ENCODE measurements around the gene RPGRIP1L.
"Not testable (repeated sequence)": the region's sequence is repeated elsewhere in the genome, so short reads cannot be mapped to it uniquely, and the experiment has no call there.

The RPGRIP1L gene

DNA sequence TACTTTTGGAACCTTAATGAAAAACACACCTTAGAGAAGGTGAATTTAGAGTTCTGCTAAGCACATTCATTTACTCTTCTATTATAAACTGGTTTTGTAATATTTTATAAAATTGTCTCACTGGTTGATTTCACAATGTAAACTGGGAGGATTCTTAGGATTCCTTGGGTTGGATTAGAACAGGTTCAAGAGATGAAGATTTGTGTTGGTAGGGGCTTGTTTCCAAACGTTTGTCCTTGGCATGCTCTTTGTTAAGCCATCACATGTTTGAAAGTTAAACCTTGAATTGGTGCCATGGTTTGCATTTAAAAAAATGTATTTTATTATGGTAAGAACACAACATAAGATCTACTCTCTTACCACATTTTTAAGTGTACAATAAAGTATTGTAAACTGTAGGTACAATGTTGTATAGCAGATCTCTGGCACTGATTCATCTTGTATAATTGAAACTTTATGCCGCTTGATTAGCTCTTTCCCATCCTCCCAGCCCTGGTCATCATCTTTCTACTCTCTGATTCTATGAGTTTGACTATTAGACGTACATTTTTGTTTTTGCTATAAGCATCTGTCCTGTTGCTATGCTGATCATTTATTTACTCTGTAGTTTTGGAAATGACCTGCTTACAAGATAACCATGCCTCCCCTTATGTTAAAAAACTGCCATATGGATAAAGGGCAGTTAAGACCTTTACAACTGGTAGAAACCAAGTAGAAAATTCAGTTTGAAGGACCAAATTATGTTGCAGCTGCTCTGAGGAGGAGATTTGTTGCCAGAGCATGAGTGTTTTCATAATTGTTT is 9.9 kb upstream of the RPGRIP1L start:
- TF ChIP-seq, protein P1, sequence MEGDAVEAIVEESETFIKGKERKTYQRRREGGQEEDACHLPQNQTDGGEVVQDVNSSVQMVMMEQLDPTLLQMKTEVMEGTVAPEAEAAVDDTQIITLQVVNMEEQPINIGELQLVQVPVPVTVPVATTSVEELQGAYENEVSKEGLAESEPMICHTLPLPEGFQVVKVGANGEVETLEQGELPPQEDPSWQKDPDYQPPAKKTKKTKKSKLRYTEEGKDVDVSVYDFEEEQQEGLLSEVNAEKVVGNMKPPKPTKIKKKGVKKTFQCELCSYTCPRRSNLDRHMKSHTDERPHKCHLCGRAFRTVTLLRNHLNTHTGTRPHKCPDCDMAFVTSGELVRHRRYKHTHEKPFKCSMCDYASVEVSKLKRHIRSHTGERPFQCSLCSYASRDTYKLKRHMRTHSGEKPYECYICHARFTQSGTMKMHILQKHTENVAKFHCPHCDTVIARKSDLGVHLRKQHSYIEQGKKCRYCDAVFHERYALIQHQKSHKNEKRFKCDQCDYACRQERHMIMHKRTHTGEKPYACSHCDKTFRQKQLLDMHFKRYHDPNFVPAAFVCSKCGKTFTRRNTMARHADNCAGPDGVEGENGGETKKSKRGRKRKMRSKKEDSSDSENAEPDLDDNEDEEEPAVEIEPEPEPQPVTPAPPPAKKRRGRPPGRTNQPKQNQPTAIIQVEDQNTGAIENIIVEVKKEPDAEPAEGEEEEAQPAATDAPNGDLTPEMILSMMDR (IDR thresholded peaks at IDR 0.05; ENCODE audit: borderline replicate concordance, insufficient read depth, low read depth, low read length) = no peak
- H3K4me3 ChIP-seq (ENCODE audit: low read depth, low read length) = no peak overlapping the region

DNA sequence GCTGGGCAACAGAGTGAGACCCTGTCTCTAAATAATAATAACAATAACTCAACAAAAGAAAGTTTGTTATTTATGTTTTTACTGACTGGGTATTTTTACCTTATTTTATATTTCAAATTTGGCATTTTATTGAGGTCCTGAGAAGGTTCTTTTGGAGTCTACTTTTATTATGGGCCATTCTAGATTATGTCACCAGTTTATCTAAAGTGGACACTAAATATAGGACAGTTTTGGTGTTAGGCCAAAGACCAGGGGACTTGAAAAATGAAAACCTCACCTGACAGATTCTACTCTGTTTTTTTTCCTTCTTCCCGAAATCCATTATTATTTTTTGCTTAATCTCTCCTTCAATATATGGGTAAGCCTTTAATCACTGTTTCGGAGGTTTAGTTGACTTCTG is 8.4 kb upstream of the RPGRIP1L start:
- TF ChIP-seq, protein P1 (IDR thresholded peaks at IDR 0.05; ENCODE audit: borderline replicate concordance, insufficient read depth, low read depth, low read length) = no peak
- H3K4me3 ChIP-seq (ENCODE audit: low read depth, low read length) = no peak overlapping the region

DNA sequence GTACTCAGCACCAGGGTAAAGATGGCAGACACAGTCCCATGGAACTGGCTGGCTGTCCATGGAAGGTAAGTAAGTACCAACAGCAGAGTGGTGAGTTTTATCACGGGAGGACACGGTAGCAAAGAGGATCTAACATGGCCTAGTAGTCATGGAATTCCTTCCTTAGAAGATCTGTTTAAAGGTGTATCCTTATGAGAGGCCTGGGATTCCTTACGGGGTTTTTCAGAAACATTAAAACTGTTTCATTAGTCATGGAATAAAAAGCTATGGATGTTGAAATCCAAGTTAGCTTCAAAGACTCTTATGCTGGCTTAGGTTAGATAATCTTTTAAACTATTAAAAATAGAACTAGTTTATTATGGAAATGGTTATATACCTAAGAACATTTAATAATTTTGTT is 7.7 kb upstream of the RPGRIP1L start:
- TF ChIP-seq, protein P1 (IDR thresholded peaks at IDR 0.05; ENCODE audit: borderline replicate concordance, insufficient read depth, low read depth, low read length) = no peak
- H3K4me3 ChIP-seq (ENCODE audit: low read depth, low read length) = no peak overlapping the region

DNA sequence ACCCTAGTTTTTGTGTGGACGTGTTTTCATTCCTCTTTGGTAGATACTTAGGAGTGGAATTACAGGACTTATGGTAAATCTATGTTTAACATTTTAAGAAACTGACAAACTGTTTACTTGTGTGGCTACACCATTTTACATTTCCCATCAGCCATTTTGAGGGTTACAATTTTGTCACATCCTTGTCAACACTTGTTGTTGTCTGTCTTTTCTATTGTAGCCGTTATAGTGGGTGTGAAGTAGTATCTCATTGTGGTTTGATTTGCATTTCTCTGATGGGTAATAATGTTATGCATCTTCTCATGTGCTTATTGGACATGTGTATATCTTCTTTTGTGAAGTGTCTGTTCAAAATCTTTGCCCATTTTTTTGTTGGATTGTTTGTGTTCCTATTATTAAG is 4.8 kb upstream of the RPGRIP1L start:
- no peak overlapping the region for H3K4me3 ChIP-seq (ENCODE audit: low read depth, low read length)
- TF ChIP-seq, protein P1 (IDR thresholded peaks at IDR 0.05; ENCODE audit: borderline replicate concordance, insufficient read depth, low read depth, low read length) = no peak

DNA sequence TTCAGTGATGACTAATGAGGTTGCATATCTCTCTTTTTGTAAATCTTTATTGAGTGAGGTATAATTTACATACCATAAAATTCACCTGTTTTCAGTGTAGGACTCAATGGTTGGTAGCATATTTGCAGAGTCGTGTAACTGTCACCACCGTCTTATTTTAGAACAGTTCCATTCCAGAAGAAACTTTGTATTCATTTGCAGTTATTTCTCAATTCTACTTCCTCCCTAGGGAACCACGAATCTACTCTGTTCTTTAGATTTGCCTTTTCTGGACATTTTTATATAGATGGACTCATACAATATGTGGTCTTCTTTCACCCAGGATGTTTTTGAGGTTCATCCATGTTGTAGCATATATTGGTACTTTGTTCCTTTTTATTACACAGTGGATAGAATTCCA is 4.0 kb upstream of the RPGRIP1L start:
- H3K4me3 ChIP-seq (ENCODE audit: low read depth, low read length) = no peak overlapping the region
- TF ChIP-seq, protein P1 (IDR thresholded peaks at IDR 0.05; ENCODE audit: borderline replicate concordance, insufficient read depth, low read depth, low read length) = no peak

DNA sequence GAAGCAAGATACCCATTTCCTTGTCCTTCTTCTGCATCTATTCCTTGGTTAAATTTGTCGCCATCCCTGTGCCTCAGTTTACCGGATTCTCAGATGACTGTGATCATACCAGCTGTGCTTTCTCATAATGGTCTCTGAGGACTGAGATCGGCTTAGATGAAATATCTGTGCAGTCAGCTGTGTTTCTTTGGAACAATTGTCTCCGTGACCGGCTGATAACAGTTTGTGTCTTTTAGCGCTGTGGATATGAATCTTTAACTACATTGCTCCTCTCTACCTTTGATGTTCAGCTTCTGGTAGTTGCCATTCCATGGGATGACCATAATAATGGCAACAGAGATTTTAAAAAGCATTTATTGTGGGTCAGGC is 770 bp upstream of the RPGRIP1L start:
- TF ChIP-seq, protein P1 (IDR thresholded peaks at IDR 0.05; ENCODE audit: borderline replicate concordance, insufficient read depth, low read depth, low read length) = no peak
- H3K4me3 ChIP-seq (ENCODE audit: low read depth, low read length) = peak overlapping the region; percentile 71

DNA sequence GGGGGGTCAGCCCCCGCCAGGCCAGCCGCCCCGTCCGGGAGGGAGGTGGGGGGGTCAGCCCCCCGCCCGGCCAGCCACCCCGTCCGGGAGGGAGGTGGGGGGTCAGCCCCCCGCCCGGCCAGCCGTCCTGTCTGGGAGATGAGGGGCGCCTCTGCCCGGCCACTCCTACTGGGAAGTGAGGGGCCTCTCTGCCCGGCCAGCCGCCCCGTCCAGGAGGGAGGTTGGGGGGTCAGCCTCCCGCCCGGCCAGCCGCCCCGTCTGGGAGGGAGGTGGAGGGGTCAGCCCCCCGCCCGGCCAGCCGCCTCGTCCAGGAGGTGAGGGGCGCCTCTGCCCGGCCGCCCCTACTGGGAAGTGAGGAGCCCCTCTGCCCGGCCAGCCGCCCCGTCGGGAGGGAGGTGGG is 5.4 kb downstream of the RPGRIP1L start:
- H3K4me3 ChIP-seq (ENCODE audit: low read depth, low read length) = not testable (repeated sequence)

Measured in GM12875 (cell line).